HL-60 (cell line): ENCODE measurements around the gene SACS.

Source experiments
- DNase-seq, 2 experiments: peaks; one replicate each; pipeline ENCODE4 v3.0.0-alpha.2; 2010 to 2020; ENCODE audit warnings: low read depth in 1 of 2, low spot score in 1 of 2
- H3K27ac ChIP-seq: fragments of 250-450 bp; sonication (Bioruptor Pico); replicated peaks from 2 replicates; pipeline ENCODE4 v1.5.1; 2020; ENCODE audit warnings: mild to moderate bottlenecking, moderate library complexity
- H3K27me3 ChIP-seq: fragments of 250-450 bp; sonication (Bioruptor Pico); 2 replicates; pipeline ENCODE4 v1.5.1; 2021; ENCODE audit warnings: mild to moderate bottlenecking, moderate library complexity; ENCODE audit not compliant: insufficient read depth, poor library complexity, severe bottlenecking
- H3K4me3 ChIP-seq: replicated peaks from 2 replicates; pipeline ENCODE4 v1.5.1; 2011; ENCODE audit warnings: mild to moderate bottlenecking, control low read depth, low read length; ENCODE audit not compliant: insufficient read depth
- GABPA ChIP-seq: IDR thresholded peaks from 2 replicates; pipeline ENCODE4 v1.6.1; 2012; ENCODE audit warnings: low read depth
- POLR2AphosphoS5 ChIP-seq: IDR thresholded peaks from 2 replicates; pipeline ENCODE4 v1.6.1; 2012; ENCODE audit warnings: low read depth
- SPI1 ChIP-seq: IDR thresholded peaks from 2 replicates; pipeline ENCODE4 v1.6.1; 2012; ENCODE audit warnings: low read depth, mild to moderate bottlenecking, borderline replicate concordance
- TF ChIP-seq, protein P1 (sequence below): IDR thresholded peaks from 2 replicates; pipeline ENCODE4 v1.6.1; 2012; ENCODE audit warnings: low read depth; ENCODE audit not compliant: insufficient replicate concordance
- TF ChIP-seq, protein P2 (sequence below): IDR thresholded peaks from one replicate; pipeline ENCODE4 v1.5.1; 2011; ENCODE audit warnings: low read length, control low read depth, inconsistent platforms; ENCODE audit not compliant: insufficient read depth

Gene SACS

DNA sequence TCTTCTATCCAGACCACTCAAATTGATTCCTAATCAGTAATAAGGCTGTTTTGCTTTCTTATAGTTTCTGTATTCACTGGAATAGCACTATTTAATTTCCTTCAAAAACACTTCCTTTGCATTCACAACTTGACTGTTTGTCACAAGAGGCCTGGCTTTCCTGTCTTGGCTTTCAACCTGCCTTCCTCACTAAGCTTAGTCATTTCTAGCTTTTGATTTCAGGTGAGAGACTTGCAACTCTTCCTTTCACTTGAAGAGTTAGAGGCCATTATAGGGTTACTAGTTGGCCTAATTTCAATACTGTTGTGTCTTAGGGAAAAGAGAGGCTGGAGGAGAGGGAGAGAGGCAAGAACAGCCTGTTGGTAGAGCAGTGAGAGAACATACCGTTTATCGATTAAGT, 47.0 kb downstream of the SACS start:
- no peak for DNase-seq
- TF ChIP-seq, protein P1, sequence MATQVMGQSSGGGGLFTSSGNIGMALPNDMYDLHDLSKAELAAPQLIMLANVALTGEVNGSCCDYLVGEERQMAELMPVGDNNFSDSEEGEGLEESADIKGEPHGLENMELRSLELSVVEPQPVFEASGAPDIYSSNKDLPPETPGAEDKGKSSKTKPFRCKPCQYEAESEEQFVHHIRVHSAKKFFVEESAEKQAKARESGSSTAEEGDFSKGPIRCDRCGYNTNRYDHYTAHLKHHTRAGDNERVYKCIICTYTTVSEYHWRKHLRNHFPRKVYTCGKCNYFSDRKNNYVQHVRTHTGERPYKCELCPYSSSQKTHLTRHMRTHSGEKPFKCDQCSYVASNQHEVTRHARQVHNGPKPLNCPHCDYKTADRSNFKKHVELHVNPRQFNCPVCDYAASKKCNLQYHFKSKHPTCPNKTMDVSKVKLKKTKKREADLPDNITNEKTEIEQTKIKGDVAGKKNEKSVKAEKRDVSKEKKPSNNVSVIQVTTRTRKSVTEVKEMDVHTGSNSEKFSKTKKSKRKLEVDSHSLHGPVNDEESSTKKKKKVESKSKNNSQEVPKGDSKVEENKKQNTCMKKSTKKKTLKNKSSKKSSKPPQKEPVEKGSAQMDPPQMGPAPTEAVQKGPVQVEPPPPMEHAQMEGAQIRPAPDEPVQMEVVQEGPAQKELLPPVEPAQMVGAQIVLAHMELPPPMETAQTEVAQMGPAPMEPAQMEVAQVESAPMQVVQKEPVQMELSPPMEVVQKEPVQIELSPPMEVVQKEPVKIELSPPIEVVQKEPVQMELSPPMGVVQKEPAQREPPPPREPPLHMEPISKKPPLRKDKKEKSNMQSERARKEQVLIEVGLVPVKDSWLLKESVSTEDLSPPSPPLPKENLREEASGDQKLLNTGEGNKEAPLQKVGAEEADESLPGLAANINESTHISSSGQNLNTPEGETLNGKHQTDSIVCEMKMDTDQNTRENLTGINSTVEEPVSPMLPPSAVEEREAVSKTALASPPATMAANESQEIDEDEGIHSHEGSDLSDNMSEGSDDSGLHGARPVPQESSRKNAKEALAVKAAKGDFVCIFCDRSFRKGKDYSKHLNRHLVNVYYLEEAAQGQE: no peak
- TF ChIP-seq, protein P2, sequence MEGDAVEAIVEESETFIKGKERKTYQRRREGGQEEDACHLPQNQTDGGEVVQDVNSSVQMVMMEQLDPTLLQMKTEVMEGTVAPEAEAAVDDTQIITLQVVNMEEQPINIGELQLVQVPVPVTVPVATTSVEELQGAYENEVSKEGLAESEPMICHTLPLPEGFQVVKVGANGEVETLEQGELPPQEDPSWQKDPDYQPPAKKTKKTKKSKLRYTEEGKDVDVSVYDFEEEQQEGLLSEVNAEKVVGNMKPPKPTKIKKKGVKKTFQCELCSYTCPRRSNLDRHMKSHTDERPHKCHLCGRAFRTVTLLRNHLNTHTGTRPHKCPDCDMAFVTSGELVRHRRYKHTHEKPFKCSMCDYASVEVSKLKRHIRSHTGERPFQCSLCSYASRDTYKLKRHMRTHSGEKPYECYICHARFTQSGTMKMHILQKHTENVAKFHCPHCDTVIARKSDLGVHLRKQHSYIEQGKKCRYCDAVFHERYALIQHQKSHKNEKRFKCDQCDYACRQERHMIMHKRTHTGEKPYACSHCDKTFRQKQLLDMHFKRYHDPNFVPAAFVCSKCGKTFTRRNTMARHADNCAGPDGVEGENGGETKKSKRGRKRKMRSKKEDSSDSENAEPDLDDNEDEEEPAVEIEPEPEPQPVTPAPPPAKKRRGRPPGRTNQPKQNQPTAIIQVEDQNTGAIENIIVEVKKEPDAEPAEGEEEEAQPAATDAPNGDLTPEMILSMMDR: no peak
- TF ChIP-seq POLR2AphosphoS5: no peak
- no peak overlapping the region for H3K27ac ChIP-seq
- no peak overlapping the region for H3K4me3 ChIP-seq
- no peaks in the 10 kb centered on the region for H3K27me3 ChIP-seq

DNA sequence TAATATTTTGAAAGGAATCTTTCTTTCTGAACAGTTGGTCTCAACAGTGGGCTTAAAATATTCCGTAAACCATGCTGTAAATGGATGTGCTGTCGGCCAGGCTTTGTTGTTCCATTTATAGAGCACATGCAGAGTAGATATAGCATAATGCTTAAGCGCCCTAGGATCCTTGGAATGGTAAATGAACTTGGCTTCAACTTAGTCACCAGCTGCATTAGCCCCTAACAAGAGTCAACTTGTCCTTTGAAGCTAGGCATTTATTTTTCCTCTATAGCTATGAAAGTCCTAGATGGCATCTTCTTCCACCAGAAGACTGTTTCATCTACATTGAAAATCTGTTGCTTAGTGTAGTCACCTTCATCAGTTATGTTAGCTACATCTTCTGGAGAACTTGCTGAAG, 47.6 kb downstream of the SACS start:
- TF ChIP-seq, protein P1: no peak
- TF ChIP-seq SPI1 (no peak), POLR2AphosphoS5 (no peak), GABPA (no peak)
- TF ChIP-seq, protein P2: no peak
- Histone ChIP-seq H3K27me3 (no peaks in the 10 kb centered on the region), H3K4me3 (no peak overlapping the region), H3K27ac (no peak overlapping the region)
- no peak for DNase-seq

DNA sequence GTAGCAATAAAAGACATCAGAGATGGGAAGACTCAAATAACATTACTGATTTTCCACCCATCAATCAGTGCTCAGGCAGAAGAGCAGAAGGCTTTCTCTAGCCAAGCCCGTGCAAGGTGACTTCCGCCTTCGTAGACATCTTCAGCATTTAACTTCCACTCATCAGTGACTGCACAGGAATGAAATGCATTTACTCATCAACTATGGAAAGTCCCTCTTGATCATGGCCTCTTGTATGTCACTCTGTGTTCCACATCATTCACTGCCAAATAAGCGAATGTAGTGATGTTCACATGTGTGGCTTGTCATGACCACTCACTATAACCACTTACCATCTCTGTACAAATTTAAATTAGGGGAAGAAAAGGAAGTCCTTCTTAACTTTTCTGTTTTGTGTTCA, 49.4 kb downstream of the SACS start:
- H3K4me3 ChIP-seq: no peak overlapping the region
- no peak overlapping the region for H3K27ac ChIP-seq
- TF ChIP-seq GABPA (no peak), SPI1 (no peak), POLR2AphosphoS5 (no peak)
- TF ChIP-seq, protein P2: no peak
- TF ChIP-seq, protein P1: no peak
- H3K27me3 ChIP-seq: no peaks in the 10 kb centered on the region
- DNase-seq: no peak
